HG03432 (cell line): ENCODE data around the gene NKAIN4.

ENCODE experiments used
- ATAC-seq: cut with Tn5 transposase; IDR thresholded peaks from one replicate; pipeline ENCODE4 v1.9.1; 2021; ENCODE audit warnings: mild to moderate bottlenecking, moderate library complexity; ENCODE audit not compliant: unreplicated experiment

Gene NKAIN4

DNA sequence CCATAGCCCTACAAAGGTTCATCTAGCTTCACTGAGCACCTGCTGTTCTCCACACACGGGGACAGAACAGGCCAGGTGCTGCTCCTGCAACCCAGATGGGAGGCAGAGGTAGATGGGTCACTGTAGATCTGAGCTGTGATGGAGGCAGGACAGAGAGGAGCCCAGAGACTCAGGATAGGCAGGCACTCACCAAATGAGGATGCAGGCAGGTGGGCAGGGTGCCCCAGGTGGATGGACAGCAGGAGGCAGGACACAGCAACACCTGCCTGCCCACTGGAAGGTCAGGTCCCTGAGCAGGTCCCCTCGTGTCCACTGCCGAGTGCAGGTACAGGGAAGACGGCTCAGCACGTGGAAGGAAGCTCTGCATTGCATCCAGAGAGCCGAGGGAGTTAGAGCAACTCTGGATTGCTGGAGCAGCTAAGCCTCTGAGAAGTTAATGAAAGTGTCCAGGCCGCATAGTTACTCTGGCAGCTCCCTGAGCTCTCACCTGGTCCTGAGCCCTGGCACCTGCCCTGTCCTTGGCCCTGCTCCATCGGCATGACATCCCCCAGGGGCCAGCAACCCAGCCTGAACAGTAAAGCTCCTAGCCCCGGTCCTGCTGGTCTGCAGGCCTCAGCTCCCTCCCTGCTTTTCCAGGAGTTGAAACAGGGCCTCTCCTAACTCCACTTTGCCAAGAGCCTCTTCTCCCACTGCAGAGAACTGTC lies 33.4 kb downstream of the NKAIN4 start:
- ATAC-seq: no peak

GRCh38 chr20:63219866-63220521 lies 34.3 kb downstream of the NKAIN4 start:
- ATAC-seq: no peak

DNA sequence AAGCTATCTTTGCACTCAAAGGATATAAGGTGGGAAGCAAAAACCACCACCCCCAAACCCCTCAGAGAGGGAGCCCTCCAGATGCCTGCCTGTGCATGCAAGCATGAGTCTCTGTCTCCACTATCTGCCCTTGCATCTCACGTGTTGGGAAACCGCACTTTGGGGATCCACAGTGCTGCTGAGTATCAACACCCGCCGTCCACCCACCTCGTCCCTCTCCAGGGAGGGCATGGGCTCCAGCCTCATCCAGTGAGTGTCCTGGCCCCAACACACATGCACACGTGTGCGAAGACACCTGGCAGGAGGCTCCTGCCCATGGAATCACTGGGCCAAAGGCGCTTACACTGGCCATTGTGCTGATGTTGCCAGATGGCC lies 34.8 kb downstream of the NKAIN4 start:
- ATAC-seq: no peak

DNA sequence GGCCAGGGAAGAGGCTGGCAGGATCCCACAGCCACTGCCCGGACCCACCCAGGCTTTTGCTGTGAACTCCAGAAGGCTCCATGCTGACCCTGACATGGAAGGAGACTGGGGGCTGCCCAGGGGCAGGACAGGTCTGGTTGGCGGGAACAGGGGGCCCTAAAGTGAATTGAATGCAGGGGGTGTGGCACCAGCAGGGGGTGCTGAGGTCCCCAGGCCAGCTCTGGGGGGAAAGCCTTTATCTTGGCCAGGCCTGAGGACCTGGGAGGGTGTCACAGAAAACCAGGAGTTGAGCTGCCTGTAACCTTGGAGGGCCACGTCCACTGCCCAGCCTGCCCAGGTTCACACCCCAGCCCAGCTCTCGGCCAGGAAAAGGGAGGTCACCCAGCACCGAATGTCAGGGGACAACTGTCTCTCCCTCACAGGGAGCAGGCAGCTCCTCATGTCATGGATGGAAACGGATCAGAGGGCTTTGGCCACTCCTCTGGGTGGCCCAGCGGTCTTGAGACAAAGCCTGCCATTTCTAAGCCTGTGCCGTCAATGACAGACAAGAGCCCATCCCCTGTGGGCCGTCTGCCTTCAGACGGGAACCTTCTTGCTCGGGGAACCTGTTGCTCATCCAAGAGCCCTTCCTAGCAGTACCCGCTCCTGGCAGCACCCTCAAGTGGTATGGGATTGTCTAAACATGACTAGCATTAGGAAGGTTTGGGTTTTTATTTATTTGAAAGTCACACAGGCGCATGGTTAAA lies 35.4 kb downstream of the NKAIN4 start:
- no peak for ATAC-seq

- ATAC-seq: no peak
These were observed 36.6 kb downstream of the NKAIN4 start for GRCh38 chr20:63217706-63218105.

- no peak for ATAC-seq
These were observed 37.3 kb downstream of the NKAIN4 start for GRCh38 chr20:63216849-63217471.

DNA sequence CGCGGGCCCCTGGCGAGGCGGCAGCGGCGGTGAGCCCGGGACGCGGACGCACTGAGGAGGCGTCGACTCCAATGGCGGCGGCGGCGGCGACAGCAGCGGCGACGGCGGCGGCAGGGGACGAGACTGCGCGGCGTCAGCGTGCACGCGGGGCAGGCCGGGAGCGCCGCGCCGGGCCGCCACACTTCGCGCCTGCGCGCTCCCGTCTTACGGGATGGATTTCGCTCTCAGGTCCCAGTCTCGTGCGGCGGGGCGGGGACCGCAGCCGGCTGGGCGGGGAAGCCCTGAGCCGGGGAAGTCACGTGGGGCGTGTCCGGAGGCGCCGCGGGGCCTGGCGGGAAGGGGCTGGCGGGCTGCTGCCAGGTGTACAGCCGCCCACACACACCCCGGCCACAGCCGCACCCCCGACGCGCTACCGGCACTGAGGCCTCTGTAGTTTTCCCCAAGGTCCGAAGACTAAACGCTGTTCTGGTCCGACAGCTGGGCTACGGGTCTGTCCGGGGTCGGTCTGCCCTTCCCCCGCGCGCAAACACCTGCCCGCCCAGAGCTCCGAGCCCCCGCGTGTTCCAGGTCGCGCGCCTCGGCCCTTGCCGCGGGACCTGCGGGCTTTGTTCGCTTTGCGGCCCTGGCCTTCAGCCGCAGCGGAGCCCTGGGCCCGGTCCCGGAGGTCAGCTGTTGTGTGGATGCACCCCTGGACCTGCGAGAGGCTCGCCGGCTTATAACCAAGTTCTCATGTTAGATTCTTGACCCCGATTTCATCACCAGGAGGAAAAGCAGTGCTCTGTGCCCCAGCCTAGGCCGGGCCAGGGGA lies 38.0 kb downstream of the NKAIN4 start, which contains the start of gene YTHDF1:
YTHDF1 (minus strand) TSS at position 91 of the 808 bp plus-strand sequence. CDS start 239 bp downstream, outside the sequence.
- peak; percentile 89 for ATAC-seq

DNA sequence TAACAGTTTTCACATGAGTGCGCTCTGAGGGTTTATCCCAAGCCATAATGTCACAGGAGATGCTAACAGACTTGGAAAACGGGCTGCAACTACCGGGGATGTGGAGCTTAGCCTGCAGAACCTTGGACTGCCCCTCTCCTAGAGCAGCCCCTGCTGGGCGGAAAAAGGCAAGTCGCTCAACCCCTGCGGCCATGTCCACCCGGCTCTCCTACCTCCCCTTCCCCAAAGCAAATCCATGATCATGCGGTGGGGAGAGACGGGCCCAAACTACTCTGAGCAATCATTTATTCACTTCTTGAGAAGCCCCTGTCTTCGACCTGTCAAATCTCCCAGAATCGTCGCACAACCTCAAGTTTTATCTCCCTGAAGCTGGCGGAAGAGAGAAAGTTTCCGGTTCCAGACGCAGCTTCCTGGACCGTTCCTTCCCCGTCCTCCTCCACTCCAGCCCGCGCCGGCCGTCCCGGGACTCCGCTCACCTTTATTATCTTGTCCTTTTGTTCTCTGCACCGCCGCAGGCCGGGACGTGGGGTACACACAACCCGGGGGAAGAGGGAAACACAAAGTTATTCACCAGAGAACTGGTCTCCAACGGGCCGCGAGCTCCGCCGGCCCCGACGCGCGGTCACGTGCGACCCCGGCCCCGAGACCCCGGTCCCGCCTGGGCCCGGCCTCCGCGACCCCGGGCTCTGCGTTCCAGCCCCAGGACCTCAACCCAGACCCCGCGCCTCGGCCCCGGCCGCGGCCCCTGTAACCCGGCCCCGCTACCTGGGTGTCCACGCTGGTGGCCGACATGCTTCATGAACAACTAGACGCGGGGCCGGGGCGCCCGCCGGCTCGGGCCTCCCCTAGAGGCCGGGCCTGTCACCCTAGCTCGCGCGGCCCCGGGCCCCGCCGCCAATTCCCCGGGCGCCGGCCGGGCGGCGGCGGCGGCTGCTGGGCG lies 38.9 kb downstream of the NKAIN4 start:
- ATAC-seq: peak; percentile 20

DNA sequence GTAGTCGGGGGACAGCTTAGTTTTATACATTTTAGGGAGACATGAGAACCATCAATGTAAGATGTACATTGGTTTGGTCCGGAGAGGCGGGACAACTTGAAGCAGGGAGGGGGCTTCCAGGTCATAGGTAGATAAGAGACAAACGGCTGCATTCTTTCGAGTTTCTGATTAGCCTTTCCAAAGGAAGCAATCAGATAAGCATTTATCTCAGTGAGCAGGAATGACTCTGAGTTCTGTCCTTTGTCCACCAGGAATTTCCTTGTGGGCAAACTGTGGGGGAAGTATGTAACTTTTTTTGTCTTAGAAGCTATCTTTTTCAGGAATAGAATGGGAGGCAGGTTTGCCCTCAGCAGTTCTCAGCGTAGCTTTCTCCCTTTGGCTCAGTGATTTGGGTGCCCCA lies 39.7 kb downstream of the NKAIN4 start:
- ATAC-seq: no peak

DNA sequence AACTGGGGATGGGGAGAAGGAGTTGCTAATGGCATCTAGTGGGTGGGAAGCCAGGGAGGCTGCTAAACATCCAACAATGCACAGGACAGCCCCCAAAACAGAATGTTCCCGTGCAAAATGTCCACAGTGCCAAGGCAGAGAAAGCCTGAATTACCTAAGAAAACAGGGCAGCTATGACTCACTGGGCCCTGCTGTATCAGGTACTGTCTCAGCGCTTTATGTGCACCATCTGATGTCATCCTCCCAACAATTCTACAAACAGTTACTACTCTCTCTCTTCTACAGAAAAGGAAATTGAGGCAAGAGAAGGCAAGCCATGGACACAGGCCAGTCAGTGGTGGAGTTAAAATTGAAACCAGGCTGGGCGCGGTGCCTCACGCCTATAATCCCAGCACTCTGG lies 41.5 kb downstream of the NKAIN4 start:
- no peak for ATAC-seq

DNA sequence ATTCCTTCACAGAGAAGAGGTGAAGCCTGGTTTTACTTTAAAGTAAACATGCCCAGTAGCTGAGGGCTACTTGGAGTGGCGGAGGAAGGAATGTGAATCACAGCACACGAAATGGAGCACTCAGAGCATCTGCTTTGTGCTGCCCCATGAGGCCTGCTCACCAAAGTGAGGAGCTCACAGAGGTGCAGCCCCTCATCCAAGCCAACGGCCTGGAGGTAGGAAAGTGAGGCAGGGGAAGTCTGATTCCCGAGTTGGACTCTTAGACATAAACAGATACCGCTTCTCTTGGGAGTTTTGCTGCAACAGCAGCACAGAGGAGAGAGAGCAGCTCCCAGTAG lies 41.9 kb downstream of the NKAIN4 start:
- ATAC-seq: no peak

GRCh38 chr20:63210011-63210605 lies 44.2 kb downstream of the NKAIN4 start:
- no peak for ATAC-seq

GRCh38 chr20:63208346-63208909 lies 45.8 kb downstream of the NKAIN4 start:
- ATAC-seq: no peak

- no peak for ATAC-seq
These were observed 47.4 kb downstream of the NKAIN4 start for GRCh38 chr20:63206878-63207277.

GRCh38 chr20:63205896-63206295 lies 48.4 kb downstream of the NKAIN4 start:
- ATAC-seq: no peak

- ATAC-seq: no peak
These were observed 49.9 kb downstream of the NKAIN4 start for GRCh38 chr20:63204362-63204761.

DNA sequence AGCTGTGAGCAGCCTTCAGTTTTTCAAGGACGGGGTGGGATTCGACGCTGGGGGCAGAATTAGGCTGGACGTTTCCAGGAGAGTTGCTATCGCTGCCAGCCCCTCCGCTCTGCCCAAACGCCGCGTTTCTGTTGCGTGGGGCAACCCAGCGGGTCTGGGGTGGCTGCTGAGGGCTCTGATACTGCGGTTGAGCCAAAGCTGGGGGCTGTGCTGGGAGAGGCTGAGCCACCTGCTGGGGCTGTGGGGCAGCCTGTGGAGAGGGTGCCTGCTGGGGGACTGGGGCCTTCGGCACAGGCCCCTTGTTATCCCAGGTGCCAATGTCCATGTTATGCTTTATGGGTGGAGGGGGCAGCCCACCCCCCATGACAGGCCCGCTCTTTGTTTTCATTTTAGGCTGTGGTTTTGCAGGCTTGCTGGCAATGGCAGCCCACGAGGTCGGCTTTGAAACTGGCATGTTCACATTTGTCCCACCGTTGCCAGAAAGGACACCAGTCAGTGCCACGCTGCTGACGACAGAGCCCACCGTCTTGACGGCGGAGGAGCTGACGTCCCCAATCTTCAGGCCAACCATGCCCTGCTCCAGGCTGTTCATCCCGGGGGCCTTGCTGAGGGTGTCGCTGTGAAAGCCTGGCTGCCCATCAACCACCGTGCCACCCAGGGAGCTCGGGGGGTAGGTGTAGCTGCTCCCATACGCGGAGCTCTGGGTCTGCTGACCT lies 51.3 kb downstream of the NKAIN4 start:
- ATAC-seq: no peak

- no peak for ATAC-seq
These were observed 52.2 kb downstream of the NKAIN4 start for GRCh38 chr20:63202021-63202420.
